Stomach (tissue), 9 donors: ENCODE data around the gene RPS18. TPM values are rescaled to one million over a fixed set of nuclear protein-coding genes. Genes with fewer than 3 reads are reported as not detected.

Experiments used
- DNase-seq, 2 donors: peaks; one replicate each; pipeline versions ENCODE4 v3.0.0 to v3.0.0-alpha.2; 2013 to 2019
- H3K27ac ChIP-seq, 5 donors: fragments of 200-600 bp in 4 of 5; sonication (generic) in 4 of 5; one replicate each; pipeline ENCODE4 v1.5.1; 2013 to 2019; ENCODE audit warnings: mild to moderate bottlenecking in 1 of 5, moderate library complexity in 1 of 5
- H3K27me3 ChIP-seq, 3 donors: fragments of 200-600 bp; sonication (generic); one replicate each; pipeline ENCODE4 v1.5.1; 2017 to 2019; ENCODE audit warnings: mixed run types in 1 of 3
- H3K36me3 ChIP-seq, 4 donors: fragments of 200-600 bp; sonication (generic); 1 replicate in 3 of 4; 2 replicates in 1 of 4; pipeline ENCODE4 v1.5.1; 2016 to 2019
- H3K4me1 ChIP-seq, 4 donors: fragments of 200-600 bp; sonication (generic); one replicate each; pipeline ENCODE4 v1.5.1; 2016 to 2019
- H3K4me3 ChIP-seq, 4 donors: fragments of 200-600 bp; sonication (generic) in 3 of 4; one replicate each; pipeline ENCODE4 v1.5.1; 2016 to 2019; ENCODE audit warnings: mild to moderate bottlenecking in 1 of 4
- H3K9me3 ChIP-seq, 4 donors: fragments of 200-600 bp; sonication (generic); one replicate each; pipeline ENCODE4 v1.5.1; 2016 to 2019
- EP300 ChIP-seq: sonication (generic); formaldehyde crosslinking; IDR thresholded peaks from one replicate; pipeline ENCODE4 v1.6.1; 2017; ENCODE audit warnings: antibody characterized with exemption
- POLR2A ChIP-seq, 4 donors: fragments of 450-650 bp; IDR thresholded peaks; one replicate each; pipeline ENCODE4 v1.6.1; 2016; ENCODE audit warnings: antibody characterized with exemption in 4 of 4, control low read depth in 2 of 4, mild to moderate bottlenecking in 1 of 4, moderate library complexity in 1 of 4
- POLR2AphosphoS5 ChIP-seq, 3 donors: sonication (generic); formaldehyde crosslinking; IDR thresholded peaks; one replicate each; pipeline ENCODE4 v1.6.1; 2016; ENCODE audit warnings: antibody characterized with exemption in 3 of 3
- WGBS, 5 donors: extraction: QIAGEN DNeasy Blood & Tissue Kit in 3 of 5; methylation state at CpG; one replicate each; pipeline versions ENCODE4 v1.1.5 to v1.1.7; 2013 to 2018; 5-methylcytosine and 5-hydroxymethylcytosine counted together
- intact Hi-C: fragments of 100-400 bp; cut with DNase I; formaldehyde crosslinking; loops from one replicate; pipeline ENCODE4 v1.15.1; 2023; ENCODE audit warnings: low total_unique reads
- polyA plus RNA-seq, 3 donors: library from polyadenylated mRNA; stranded (reverse); fragments of 200-250 nt; gene quantifications; one replicate each; pipeline ENCODE4 v1.2.3, GENCODE V29; 2013
- total RNA-seq, 5 donors: library from RNA; depleted of rRNA; stranded (reverse); fragments of >200 nt; gene quantifications; one replicate each; pipeline versions ENCODE4 v1.1.0 to v1.2.3, GENCODE V29; 2014 to 2016
- TF ChIP-seq, protein P1 (sequence below), 7 experiments: fragments of 450-650 bp in 4 of 7; fragments of 200-600 bp in 3 of 7; sonication (generic) in 3 of 7; IDR thresholded peaks; one replicate each; pipeline ENCODE4 v1.5.1; 2016 to 2019; ENCODE audit warnings: antibody characterized with exemption in 7 of 7, control low read depth in 2 of 7, mild to moderate bottlenecking in 1 of 7
- donor health status: healthy with polysubstance abuse.
- donor health status: Bipolar disorder and iron deficiency.
- donor health status: healthy.

Gene RPS18
- total and polyA plus RNA-seq, 8 donors = 279 to 9,227 (median 2,699) TPM

DNA sequence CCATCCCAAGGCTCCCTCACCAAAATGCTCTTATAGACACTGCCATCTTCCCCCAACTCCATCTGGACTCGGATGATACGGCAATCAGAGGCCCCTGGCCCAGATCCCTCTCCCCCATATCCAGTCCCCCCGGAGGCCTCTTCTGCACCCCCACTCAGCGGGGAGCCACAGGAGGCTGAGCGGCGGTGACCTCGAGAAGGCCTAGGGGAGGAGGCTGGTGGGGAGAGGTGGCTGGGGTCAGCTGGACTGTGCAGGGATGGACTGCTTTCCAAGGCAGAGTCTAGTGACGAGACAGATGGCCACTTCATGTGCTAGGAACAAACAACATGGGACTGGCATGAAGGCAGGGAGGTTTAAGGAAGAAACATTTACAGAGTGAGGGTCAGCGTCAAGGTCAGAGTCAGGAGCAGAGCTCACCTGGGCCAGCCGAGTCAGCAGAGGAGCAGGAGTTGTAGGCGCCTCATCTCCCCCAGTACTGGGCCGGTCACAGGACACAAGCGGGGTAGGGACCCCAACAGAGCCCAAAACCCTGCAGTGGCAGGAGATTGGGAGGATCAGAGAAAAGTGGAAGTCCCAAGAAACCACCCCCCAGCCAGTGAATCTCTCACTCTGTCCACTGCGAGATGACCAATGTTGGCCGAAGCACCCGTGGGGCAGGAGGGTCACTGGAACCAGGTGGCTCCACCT, 21.3 kb downstream of the RPS18 start:
- intact Hi-C loops = no loop called here
- no peak for DNase-seq
- TF ChIP-seq EP300 = no peak
- no peak for TF ChIP-seq POLR2AphosphoS5 (IDR thresholded peaks at IDR 0.05)
- TF ChIP-seq, protein P1, sequence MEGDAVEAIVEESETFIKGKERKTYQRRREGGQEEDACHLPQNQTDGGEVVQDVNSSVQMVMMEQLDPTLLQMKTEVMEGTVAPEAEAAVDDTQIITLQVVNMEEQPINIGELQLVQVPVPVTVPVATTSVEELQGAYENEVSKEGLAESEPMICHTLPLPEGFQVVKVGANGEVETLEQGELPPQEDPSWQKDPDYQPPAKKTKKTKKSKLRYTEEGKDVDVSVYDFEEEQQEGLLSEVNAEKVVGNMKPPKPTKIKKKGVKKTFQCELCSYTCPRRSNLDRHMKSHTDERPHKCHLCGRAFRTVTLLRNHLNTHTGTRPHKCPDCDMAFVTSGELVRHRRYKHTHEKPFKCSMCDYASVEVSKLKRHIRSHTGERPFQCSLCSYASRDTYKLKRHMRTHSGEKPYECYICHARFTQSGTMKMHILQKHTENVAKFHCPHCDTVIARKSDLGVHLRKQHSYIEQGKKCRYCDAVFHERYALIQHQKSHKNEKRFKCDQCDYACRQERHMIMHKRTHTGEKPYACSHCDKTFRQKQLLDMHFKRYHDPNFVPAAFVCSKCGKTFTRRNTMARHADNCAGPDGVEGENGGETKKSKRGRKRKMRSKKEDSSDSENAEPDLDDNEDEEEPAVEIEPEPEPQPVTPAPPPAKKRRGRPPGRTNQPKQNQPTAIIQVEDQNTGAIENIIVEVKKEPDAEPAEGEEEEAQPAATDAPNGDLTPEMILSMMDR (IDR thresholded peaks at IDR 0.05) = no peak
- TF ChIP-seq POLR2A (IDR thresholded peaks at IDR 0.05) = no peak
- Histone ChIP-seq H3K27ac (no peak overlapping the region), H3K4me1 (peaks cover 27 to 58% (median 47%) of the 10 kb centered on the region in 4 donors), H3K4me3 (no peak overlapping the region), H3K9me3 (no peaks in the 10 kb centered on the region), H3K36me3 (peaks cover 29 to 64% (median 59%) of the 10 kb centered on the region in 4 donors), H3K27me3 (no peaks in the 10 kb centered on the region)
- 80 to 91% (median 83%) methylated on average over 11 to 16 of the region's 16 CpGs for WGBS, 5 donors

- Histone ChIP-seq H3K4me1 (peaks cover 23 to 55% (median 45%) of the 10 kb centered on the region in 4 donors), H3K36me3 (peaks cover 29 to 64% (median 59%) of the 10 kb centered on the region in 4 donors), H3K27me3 (no peaks in the 10 kb centered on the region), H3K4me3 (no peak overlapping the region), H3K27ac (no peak overlapping the region), H3K9me3 (no peaks in the 10 kb centered on the region)
- DNase-seq = no peak
- TF ChIP-seq, protein P1 (IDR thresholded peaks at IDR 0.05) = no peak
- TF ChIP-seq POLR2A (IDR thresholded peaks at IDR 0.05) (no peak), POLR2AphosphoS5 (IDR thresholded peaks at IDR 0.05) (no peak), EP300 (no peak)
- intact Hi-C loops = no loop called here
- 50 to 57% (median 52%) methylated on average over 10 of the region's 10 CpGs for WGBS, 5 donors
Observed at GRCh38 chr6:33294086-33294823, 22.4 kb downstream of the RPS18 start.

- DNase-seq = no peak
- intact Hi-C loops = no loop called here
- Histone ChIP-seq H3K36me3 (peaks cover 29 to 62% (median 58%) of the 10 kb centered on the region in 4 donors), H3K27ac (peak overlapping the region in 2 of 5 donors; percentile 32 to 98), H3K4me1 (peaks cover 22 to 54% (median 44%) of the 10 kb centered on the region in 4 donors), H3K9me3 (no peaks in the 10 kb centered on the region), H3K27me3 (no peaks in the 10 kb centered on the region), H3K4me3 (no peak overlapping the region)
- TF ChIP-seq, protein P1 (IDR thresholded peaks at IDR 0.05) = no peak
- TF ChIP-seq EP300 (no peak), POLR2A (IDR thresholded peaks at IDR 0.05) (no peak), POLR2AphosphoS5 (IDR thresholded peaks at IDR 0.05) (no peak)
- WGBS, 5 donors = 81 to 88% (median 83%) methylated on average over 15 of the region's 15 CpGs
Observed at GRCh38 chr6:33295621-33296369, 23.9 kb downstream of the RPS18 start.

- no peak for DNase-seq
- H3K36me3 ChIP-seq = peaks cover 25 to 56% (median 55%) of the 10 kb centered on the region in 4 donors
- TF ChIP-seq, protein P1 (IDR thresholded peaks at IDR 0.05) = no peak
- TF ChIP-seq EP300 = no peak
- TF ChIP-seq POLR2A (IDR thresholded peaks at IDR 0.05) = no peak
- TF ChIP-seq POLR2AphosphoS5 (IDR thresholded peaks at IDR 0.05) = no peak
- no peaks in the 10 kb centered on the region for H3K9me3 ChIP-seq
- H3K27me3 ChIP-seq = no peaks in the 10 kb centered on the region
- intact Hi-C loops = no loop called here
- peak overlapping the region; percentile 77 to 93 (median 90) for H3K4me3 ChIP-seq
- peaks cover 22 to 60% (median 49%) of the 10 kb centered on the region in 4 donors for H3K4me1 ChIP-seq
- 42 to 60% (median 53%) methylated on average over 5 to 12 of the region's 12 CpGs for WGBS, 5 donors
- H3K27ac ChIP-seq = peak overlapping the region; percentile 92 to 99 (median 98)
Observed at GRCh38 chr6:33296797-33297405, 25.0 kb downstream of the RPS18 start.
